K562 (cell line): ENCODE results near the gene CTCFL. TPM values are rescaled to one million over a fixed set of nuclear protein-coding genes. Genes with fewer than 3 reads are reported as not detected.

Source experiments
- ATAC-seq: fragments of 200-7000 bp; cut with Tn5 transposase; 3 replicates; pipeline ENCODE4 v1.9.1; 2020; ENCODE audit warnings: moderate library complexity
- BruUV-seq: library from RNA; stranded (reverse); fragments of 400-500 nt; replicated peaks from 2 replicates; lab custom pipeline; 2021; lab: Mats Ljungman, UMichigan
- CTCF ChIA-PET: fragments of 300-600 bp; formaldehyde crosslinking; extraction: SDS; loops from one replicate; lab custom pipeline; 2021; ENCODE audit warnings: low intra/inter-chr PET ratio; lab: Yijun Ruan, JAX
- POLR2A ChIA-PET: fragments of 300-600, 350-650 bp; sonication (Branson Sonifier 250); formaldehyde crosslinking; extraction: SDS; loops from one replicate; lab custom pipeline; 2021; ENCODE audit warnings: antibody characterized with exemption, inconsistent platforms; lab: Yijun Ruan, JAX
- DNase-seq, 4 experiments: peaks; one replicate each; pipeline versions ENCODE4 v3.0.0 to v3.0.0-alpha.2; 2011 to 2018; ENCODE audit warnings: low spot score in 3 of 4, mixed read lengths in 3 of 4; ENCODE audit errors: extremely low read depth in 1 of 4
- FAIRE-seq: peaks from 2 replicates; lab custom pipeline; 2011; peaks lifted over from hg19 to GRCh38; lab: Jason Lieb, UNC
- H2AFZ ChIP-seq: 2 replicates; pipeline ENCODE4 v1.6.0; 2011; ENCODE audit warnings: low read depth, low read length, control low read depth, inconsistent platforms
- H3K27ac ChIP-seq: fragments of 200-600 bp; 3 replicates; pipeline ENCODE4 v1.8.0; 2011; ENCODE audit warnings: low read depth, mild to moderate bottlenecking, control low read depth, inconsistent platforms, low read length, moderate library complexity, mixed read lengths; ENCODE audit errors: extremely low read depth
- H3K27me3 ChIP-seq, 2 experiments: fragments of 300-600 bp in 1 of 2; 2 replicates in 1 of 2; 3 replicates in 1 of 2; pipeline versions ENCODE4 v1.6.0 to v1.8.0; 2011; ENCODE audit warnings: inconsistent platforms in 2 of 2, low read length in 2 of 2, mild to moderate bottlenecking in 1 of 2, mixed read lengths in 1 of 2, moderate library complexity in 1 of 2; ENCODE audit not compliant: control insufficient read depth in 2 of 2, insufficient read depth in 2 of 2
- H3K36me3 ChIP-seq: fragments of 300-600 bp; 3 replicates; pipeline ENCODE4 v1.8.0; 2011; ENCODE audit warnings: mild to moderate bottlenecking, low read length, inconsistent platforms; ENCODE audit not compliant: control insufficient read depth, insufficient read depth
- H3K4me1 ChIP-seq, 2 experiments: fragments of 200-600 bp in 1 of 2; replicated peaks in 1 of 2; 2 replicates in 1 of 2; 3 replicates in 1 of 2; pipeline versions ENCODE4 v1.5.1 to v1.8.0; 2011; ENCODE audit warnings: inconsistent platforms in 2 of 2, low read length in 2 of 2, mild to moderate bottlenecking in 1 of 2, mixed read lengths in 1 of 2, moderate library complexity in 1 of 2; ENCODE audit not compliant: control insufficient read depth in 2 of 2, insufficient read depth in 2 of 2
- H3K4me2 ChIP-seq: 2 replicates; pipeline ENCODE4 v1.6.1; 2011; ENCODE audit warnings: low read length, control low read depth, inconsistent platforms, mixed read lengths; ENCODE audit not compliant: insufficient read depth
- H3K4me3 ChIP-seq: fragments of 200-600 bp; sonication (generic), shearing (Covaris generic); 2 replicates; pipeline ENCODE4 v1.5.1; 2016; ENCODE audit warnings: control low read depth, inconsistent platforms
- H3K79me2 ChIP-seq: fragments of 200-600 bp; 3 replicates; pipeline ENCODE4 v1.8.0; 2011; ENCODE audit warnings: low read length, inconsistent platforms; ENCODE audit not compliant: control insufficient read depth, insufficient read depth
- H3K9ac ChIP-seq, 2 experiments: 2 replicates each; pipeline versions ENCODE4 v1.6.0 to v1.6.1; 2011; ENCODE audit warnings: low read depth in 2 of 2, low read length in 2 of 2, control low read depth in 1 of 2, inconsistent platforms in 1 of 2, mild to moderate bottlenecking in 1 of 2, mixed read lengths in 1 of 2; ENCODE audit not compliant: insufficient read depth in 1 of 2
- H3K9me1 ChIP-seq: one replicate; pipeline ENCODE4 v1.6.0; 2011; ENCODE audit warnings: inconsistent platforms, mild to moderate bottlenecking, low read length, moderate library complexity; ENCODE audit not compliant: control insufficient read depth, insufficient read depth
- H3K9me3 ChIP-seq: replicated peaks from 2 replicates; pipeline ENCODE4 v1.5.1; 2011; ENCODE audit warnings: low read depth, low read length, inconsistent platforms; ENCODE audit not compliant: control insufficient read depth, insufficient read depth
- H4K20me1 ChIP-seq: replicated peaks from 2 replicates; pipeline ENCODE4 v1.6.1; 2011; ENCODE audit warnings: low read length, inconsistent platforms, mixed read lengths; ENCODE audit not compliant: control insufficient read depth, insufficient read depth
- POLR2AphosphoS2 ChIP-seq: IDR thresholded peaks from 2 replicates; pipeline ENCODE4 v1.6.1; 2012; ENCODE audit warnings: low read length, improper control_type of control experiment
- PPARD ChIP-seq: fragments of 250-450 bp; sonication (Bioruptor Pico); IDR thresholded peaks from 2 replicates; pipeline ENCODE4 v1.8.0; 2022; ENCODE audit warnings: inconsistent platforms, mild to moderate bottlenecking, moderate library complexity
- SMARCA4 ChIP-seq: fragments of 450-650 bp; IDR thresholded peaks from 2 replicates; pipeline ENCODE4 v1.6.1; 2016
- SNIP1 ChIP-seq: fragments of 450-650 bp; IDR thresholded peaks from 2 replicates; pipeline ENCODE4 v1.7.1; 2017; ENCODE audit warnings: low read depth, mild to moderate bottlenecking
- YBX1 ChIP-seq: fragments of 450-650 bp; IDR thresholded peaks from 2 replicates; pipeline ENCODE4 v1.7.1; 2016; ENCODE audit warnings: mild to moderate bottlenecking
- WGBS: fragments of 100-300 bp; shearing (Covaris generic); methylation state at CpG from one replicate; pipeline ENCODE4 v1.1.6; 2016; ENCODE audit warnings: low coverage, mixed read lengths; ENCODE audit not compliant: insufficient coverage; ENCODE audit errors: missing lambda C conversion rate; 5-methylcytosine and 5-hydroxymethylcytosine counted together
- in situ Hi-C: fragments of 300-500 bp; cut with MboI; formaldehyde crosslinking; loops from 4 replicates; pipeline ENCODE4 v1.15.0; 2018; ENCODE audit warnings: inconsistent platforms, mixed read lengths
- intact Hi-C: fragments of 100-400 bp; cut with micrococcal nuclease; formaldehyde crosslinking; loops from 2 replicates; pipeline ENCODE4 v1.14.2; 2022
- polyA plus RNA-seq, 8 experiments: library from polyadenylated mRNA; depleted of rRNA in 4 of 8; stranded (reverse) in 5 of 8; unstranded in 3 of 8; fragments of >200 nt; fragmentation: Nextera tagmentation in 2 of 8; fragmentation: Illumina TruSeq in 1 of 8; extraction: Ambion mirVana in 2 of 8; extraction: Trizol in 1 of 8; gene quantifications; 2 replicates each; pipeline versions ENCODE4 v1.2.1 to v1.2.3, GENCODE V29; 2011 to 2014; ENCODE audit warnings: inconsistent platforms in 1 of 8, missing spikeins in 1 of 8
- total RNA-seq, 7 experiments: library from RNA; depleted of rRNA in 6 of 7; stranded (reverse); fragments of >200 nt in 6 of 7; fragmentation: Illumina TruSeq in 2 of 7; extraction: Trizol in 2 of 7; gene quantifications; 2 replicates each; pipeline versions ENCODE4 v1.2.1 to v1.2.3, GENCODE V29; 2011 to 2021; ENCODE audit warnings: low replicate concordance in 1 of 7
- TF ChIP-seq, protein P1 (sequence below): fragments of 250-450 bp; sonication (Bioruptor Pico); IDR thresholded peaks from 2 replicates; pipeline ENCODE4 v1.5.0; 2020; ENCODE audit warnings: mild to moderate bottlenecking, borderline replicate concordance

The CTCFL gene
- total and polyA plus RNA-seq, 9 of the 15 experiments (the other 6 are each of a cell fraction or from before 2014, with no cell fraction given): 42.4 to 188 (median 111) TPM

DNA sequence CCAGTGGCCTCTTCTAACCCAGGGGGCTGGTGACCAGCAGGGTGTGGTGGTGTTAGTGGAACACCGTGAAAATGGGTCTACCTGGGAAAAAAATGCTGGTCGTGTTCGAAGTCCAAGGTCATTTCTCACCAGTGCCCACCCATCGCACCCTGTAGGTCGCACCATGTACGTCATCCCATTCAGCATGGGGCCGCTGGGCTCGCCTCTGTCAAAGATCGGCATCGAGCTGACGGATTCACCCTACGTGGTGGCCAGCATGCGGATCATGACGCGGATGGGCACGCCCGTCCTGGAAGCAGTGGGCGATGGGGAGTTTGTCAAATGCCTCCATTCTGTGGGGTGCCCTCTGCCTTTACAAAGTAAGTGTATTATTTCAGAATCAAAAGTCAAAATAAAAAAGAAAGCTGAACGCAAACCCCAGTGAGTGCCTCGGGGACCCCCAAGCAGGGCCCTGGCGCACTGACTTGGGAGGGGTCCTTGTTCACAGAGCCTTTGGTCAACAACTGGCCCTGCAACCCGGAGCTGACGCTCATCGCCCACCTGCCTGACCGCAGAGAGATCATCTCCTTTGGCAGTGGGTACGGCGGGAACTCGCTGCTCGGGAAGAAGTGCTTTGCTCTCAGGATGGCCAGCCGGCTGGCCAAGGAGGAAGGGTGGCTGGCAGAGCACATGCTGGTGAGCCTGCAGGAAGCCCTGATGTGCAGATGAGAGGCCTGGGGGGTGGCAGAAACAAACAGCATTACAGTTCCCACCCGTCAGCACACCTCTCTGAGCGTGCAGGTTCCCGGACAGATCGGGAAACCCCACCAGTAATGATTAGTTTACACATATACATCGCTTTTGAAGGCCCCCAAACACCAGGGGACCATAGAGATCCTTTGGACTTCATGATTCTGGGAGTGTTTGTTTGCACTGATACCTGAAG, 37.9 kb upstream of the CTCFL start:
- no peaks in the 10 kb centered on the region for H3K9me3 ChIP-seq
- no peak for DNase-seq
- H4K20me1 ChIP-seq: no peaks in the 10 kb centered on the region
- no peak overlapping the region for H3K4me2 ChIP-seq
- ATAC-seq: no peak
- no peak overlapping the region for H2AFZ ChIP-seq
- no peaks in the 10 kb centered on the region for H3K79me2 ChIP-seq
- H3K9ac ChIP-seq: no peak overlapping the region
- no peak overlapping the region for H3K27ac ChIP-seq
- H3K27me3 ChIP-seq: no peaks in the 10 kb centered on the region
- in situ Hi-C loops: no loop called here
- peaks cover 25 to 34% of the 10 kb centered on the region in 2 experiments for H3K4me1 ChIP-seq
- FAIRE-seq: no peak
- no TSS peak for BruUV-seq
- CTCF ChIA-PET: no interaction called here
- intact Hi-C loops: no loop called here
- WGBS: 68% methylated on average over 30 of the region's 35 CpGs
- H3K36me3 ChIP-seq: no peaks in the 10 kb centered on the region
- POLR2A ChIA-PET: interaction anchor here (0.7 kb wide), 1 partner anchor 171 kb away, joined by 4 read pairs; no protein-coding TSS in a partner anchor
- no peaks in the 10 kb centered on the region for H3K9me1 ChIP-seq
- no peak overlapping the region for H3K4me3 ChIP-seq
- TF ChIP-seq SNIP1: no peak
- no peak for TF ChIP-seq YBX1
- TF ChIP-seq, protein P1, sequence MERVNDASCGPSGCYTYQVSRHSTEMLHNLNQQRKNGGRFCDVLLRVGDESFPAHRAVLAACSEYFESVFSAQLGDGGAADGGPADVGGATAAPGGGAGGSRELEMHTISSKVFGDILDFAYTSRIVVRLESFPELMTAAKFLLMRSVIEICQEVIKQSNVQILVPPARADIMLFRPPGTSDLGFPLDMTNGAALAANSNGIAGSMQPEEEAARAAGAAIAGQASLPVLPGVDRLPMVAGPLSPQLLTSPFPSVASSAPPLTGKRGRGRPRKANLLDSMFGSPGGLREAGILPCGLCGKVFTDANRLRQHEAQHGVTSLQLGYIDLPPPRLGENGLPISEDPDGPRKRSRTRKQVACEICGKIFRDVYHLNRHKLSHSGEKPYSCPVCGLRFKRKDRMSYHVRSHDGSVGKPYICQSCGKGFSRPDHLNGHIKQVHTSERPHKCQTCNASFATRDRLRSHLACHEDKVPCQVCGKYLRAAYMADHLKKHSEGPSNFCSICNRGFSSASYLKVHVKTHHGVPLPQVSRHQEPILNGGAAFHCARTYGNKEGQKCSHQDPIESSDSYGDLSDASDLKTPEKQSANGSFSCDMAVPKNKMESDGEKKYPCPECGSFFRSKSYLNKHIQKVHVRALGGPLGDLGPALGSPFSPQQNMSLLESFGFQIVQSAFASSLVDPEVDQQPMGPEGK (CRISPR knock-in tag): no peak
- TF ChIP-seq SMARCA4: no peak
- no peak for TF ChIP-seq POLR2AphosphoS2
- no peak for TF ChIP-seq PPARD (CRISPR knock-in tag)
